Esophagus squamous epithelium (tissue), 5 donors: ENCODE measurements around the gene GMFB. TPM values are rescaled to one million over a fixed set of nuclear protein-coding genes. Genes with fewer than 3 reads are reported as not detected.

Experiments used
- DNase-seq: peaks from one replicate; lab custom pipeline; 2025; lab: John Stamatoyannopoulos, UW
- H3K27ac ChIP-seq, 4 donors: fragments of 200-600 bp; sonication (generic); one replicate each; pipeline ENCODE4 v1.5.1; 2016 to 2019; ENCODE audit warnings: mild to moderate bottlenecking in 1 of 4
- H3K27me3 ChIP-seq, 4 donors: fragments of 200-600 bp; sonication (generic); 1 replicate in 3 of 4; 2 replicates in 1 of 4; pipeline versions ENCODE4 v1.5.1 to v1.6.0; 2017 to 2021; ENCODE audit warnings: antibody characterized with exemption in 1 of 4
- H3K36me3 ChIP-seq, 3 donors: fragments of 200-600 bp; sonication (generic); one replicate each; pipeline ENCODE4 v1.5.1; 2016 to 2019
- H3K4me1 ChIP-seq, 3 donors: fragments of 200-600 bp; sonication (generic); one replicate each; pipeline ENCODE4 v1.5.1; 2017 to 2019
- H3K4me3 ChIP-seq, 4 donors: fragments of 200-600 bp; sonication (generic); 1 replicate in 3 of 4; 2 replicates in 1 of 4; pipeline ENCODE4 v1.5.1; 2016 to 2019; ENCODE audit warnings: mild to moderate bottlenecking in 2 of 4, moderate library complexity in 1 of 4
- H3K9me3 ChIP-seq, 3 donors: fragments of 200-600 bp; sonication (generic); one replicate each; pipeline ENCODE4 v1.5.1; 2016 to 2019
- POLR2A ChIP-seq, 4 donors: fragments of 450-650 bp; IDR thresholded peaks; one replicate each; pipeline ENCODE4 v1.6.1; 2017; ENCODE audit warnings: antibody characterized with exemption in 4 of 4, mild to moderate bottlenecking in 4 of 4, moderate library complexity in 3 of 4
- WGBS, 2 donors: methylation state at CpG; one replicate each; pipeline ENCODE4 v1.1.5; 2018; 5-methylcytosine and 5-hydroxymethylcytosine counted together
- intact Hi-C: fragments of 100-400 bp; cut with DNase I; formaldehyde crosslinking; loops from one replicate; pipeline ENCODE4 v1.15.0; 2022
- total RNA-seq, 4 donors: library from RNA; depleted of rRNA; stranded (reverse); fragments of >200 nt; gene quantifications; one replicate each; pipeline ENCODE4 v1.1.0, GENCODE V29; 2016
- TF ChIP-seq, protein P1 (sequence below), 6 experiments: fragments of 450-650 bp in 4 of 6; fragments of 200-600 bp in 2 of 6; sonication (generic) in 2 of 6; IDR thresholded peaks; one replicate each; pipeline ENCODE4 v1.5.1; 2016 to 2019; ENCODE audit warnings: antibody characterized with exemption in 6 of 6, mild to moderate bottlenecking in 4 of 6, moderate library complexity in 4 of 6
- donor health status: DM: yes; HTN: yes; CAD: no.

The GMFB gene
- total RNA-seq, 4 donors from 2014 or later = 10.2 to 69.8 (median 36.2) TPM

GRCh38 chr14:54533100-54533499 lies 44.3 kb upstream of the GMFB start:
- WGBS, 2 donors = 76 to 100% methylated on average over 1 of the region's 1 CpG
- intact Hi-C loops = no loop called here
- H3K36me3 ChIP-seq = peaks cover 0 to 32% (median 0%) of the 10 kb centered on the region in 3 donors

DNA sequence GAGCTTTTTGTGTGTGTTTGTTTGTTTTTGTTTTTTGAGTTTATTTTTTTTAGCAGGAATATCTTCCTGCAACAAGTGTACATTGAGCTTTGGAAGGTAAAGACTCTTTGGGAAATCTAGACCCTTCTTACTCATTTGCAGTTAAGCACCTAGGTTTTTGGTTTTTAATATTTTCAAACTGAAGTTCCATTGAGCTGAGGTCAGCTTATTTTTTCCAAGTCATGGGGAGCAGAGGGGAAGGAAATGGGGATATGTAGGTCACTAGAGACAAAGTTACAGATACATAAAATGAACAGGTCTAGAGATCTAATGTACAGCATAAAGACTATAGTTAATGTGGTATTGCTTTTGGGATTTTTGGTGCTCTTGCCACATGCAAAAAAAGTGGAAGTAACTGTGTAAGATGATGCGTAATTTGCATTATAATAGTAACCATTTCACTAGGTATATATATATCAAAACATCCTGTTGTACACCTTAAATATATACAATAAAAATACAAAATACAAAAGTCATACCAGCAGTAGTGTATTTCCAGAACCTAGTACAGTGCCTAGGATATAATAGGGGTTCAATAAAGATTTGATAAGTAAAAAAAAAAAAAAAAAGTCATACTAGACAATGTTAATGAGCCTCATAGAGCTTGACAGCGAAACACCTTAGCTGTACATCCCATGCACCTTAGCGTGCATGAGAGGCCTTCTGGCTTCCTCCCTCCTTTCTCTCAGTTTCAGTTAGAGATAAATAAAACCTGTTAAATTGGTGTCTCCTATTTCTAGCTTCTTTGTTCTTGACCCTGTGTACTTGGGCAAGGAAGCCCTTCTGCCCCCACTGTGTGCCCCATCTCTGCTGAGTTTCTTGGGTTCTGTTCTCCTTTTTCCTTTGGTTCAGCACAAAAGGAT lies 43.6 kb upstream of the GMFB start:
- TF ChIP-seq, protein P1, sequence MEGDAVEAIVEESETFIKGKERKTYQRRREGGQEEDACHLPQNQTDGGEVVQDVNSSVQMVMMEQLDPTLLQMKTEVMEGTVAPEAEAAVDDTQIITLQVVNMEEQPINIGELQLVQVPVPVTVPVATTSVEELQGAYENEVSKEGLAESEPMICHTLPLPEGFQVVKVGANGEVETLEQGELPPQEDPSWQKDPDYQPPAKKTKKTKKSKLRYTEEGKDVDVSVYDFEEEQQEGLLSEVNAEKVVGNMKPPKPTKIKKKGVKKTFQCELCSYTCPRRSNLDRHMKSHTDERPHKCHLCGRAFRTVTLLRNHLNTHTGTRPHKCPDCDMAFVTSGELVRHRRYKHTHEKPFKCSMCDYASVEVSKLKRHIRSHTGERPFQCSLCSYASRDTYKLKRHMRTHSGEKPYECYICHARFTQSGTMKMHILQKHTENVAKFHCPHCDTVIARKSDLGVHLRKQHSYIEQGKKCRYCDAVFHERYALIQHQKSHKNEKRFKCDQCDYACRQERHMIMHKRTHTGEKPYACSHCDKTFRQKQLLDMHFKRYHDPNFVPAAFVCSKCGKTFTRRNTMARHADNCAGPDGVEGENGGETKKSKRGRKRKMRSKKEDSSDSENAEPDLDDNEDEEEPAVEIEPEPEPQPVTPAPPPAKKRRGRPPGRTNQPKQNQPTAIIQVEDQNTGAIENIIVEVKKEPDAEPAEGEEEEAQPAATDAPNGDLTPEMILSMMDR (IDR thresholded peaks at IDR 0.05) = no peak
- TF ChIP-seq POLR2A (IDR thresholded peaks at IDR 0.05) = no peak
- 93% methylated on average over 3 of the region's 3 CpGs for WGBS, 2 donors
- Histone ChIP-seq H3K9me3 (no peaks in the 10 kb centered on the region), H3K4me1 (no peaks in the 10 kb centered on the region), H3K27ac (no peak overlapping the region), H3K36me3 (peaks cover 0 to 25% (median 0%) of the 10 kb centered on the region in 3 donors), H3K27me3 (no peaks in the 10 kb centered on the region), H3K4me3 (no peak overlapping the region)
- no peak for DNase-seq
- intact Hi-C loops = no loop called here

More at GRCh38 chr14:54533100-54533499, 44.3 kb upstream of the GMFB start:
- Histone ChIP-seq H3K9me3 (no peaks in the 10 kb centered on the region), H3K27ac (no peak overlapping the region), H3K4me3 (no peak overlapping the region), H3K4me1 (no peaks in the 10 kb centered on the region), H3K27me3 (no peaks in the 10 kb centered on the region)
- TF ChIP-seq POLR2A (IDR thresholded peaks at IDR 0.05) = no peak
- TF ChIP-seq, protein P1 (IDR thresholded peaks at IDR 0.05) = no peak
- DNase-seq = no peak

- 23 to 26% methylated on average over 1 of the region's 1 CpG for WGBS, 2 donors
- intact Hi-C loops = no loop called here
- no peak for DNase-seq
- no peak for TF ChIP-seq POLR2A (IDR thresholded peaks at IDR 0.05)
- TF ChIP-seq, protein P1 (IDR thresholded peaks at IDR 0.05) = no peak
- H3K27me3 ChIP-seq = no peaks in the 10 kb centered on the region
- H3K4me1 ChIP-seq = no peaks in the 10 kb centered on the region
- no peak overlapping the region for H3K27ac ChIP-seq
- no peaks in the 10 kb centered on the region for H3K9me3 ChIP-seq
- H3K36me3 ChIP-seq = peaks cover 0 to 45% (median 6%) of the 10 kb centered on the region in 3 donors
- H3K4me3 ChIP-seq = no peak overlapping the region
Observed at GRCh38 chr14:54529811-54530210, 41.0 kb upstream of the GMFB start.

DNA sequence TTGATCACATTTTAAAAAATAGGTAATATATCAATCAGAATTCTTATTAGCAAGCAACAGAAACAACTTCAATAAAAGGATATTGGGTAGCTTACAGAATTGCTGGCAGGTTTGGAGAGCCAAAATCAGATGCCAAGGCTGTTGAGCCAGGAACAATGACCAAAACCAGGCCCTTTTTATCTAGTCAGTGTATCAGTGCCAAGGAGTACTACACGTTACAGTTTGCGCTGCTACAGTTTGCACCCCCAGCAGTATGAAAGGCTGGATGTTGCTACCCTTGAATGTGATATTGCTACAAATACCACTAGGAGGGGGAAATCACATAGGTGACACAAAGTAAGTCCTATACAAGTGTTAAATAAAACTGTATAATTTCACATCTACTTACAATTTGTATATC lies 40.2 kb upstream of the GMFB start:
- DNase-seq = no peak
- Histone ChIP-seq H3K27me3 (no peaks in the 10 kb centered on the region), H3K4me3 (no peak overlapping the region), H3K9me3 (no peaks in the 10 kb centered on the region), H3K4me1 (no peaks in the 10 kb centered on the region), H3K36me3 (peaks cover 0 to 47% (median 10%) of the 10 kb centered on the region in 3 donors), H3K27ac (no peak overlapping the region)
- WGBS, 2 donors = 75 to 83% methylated on average over 2 of the region's 2 CpGs
- intact Hi-C loops = no loop called here
- TF ChIP-seq POLR2A (IDR thresholded peaks at IDR 0.05) = no peak
- TF ChIP-seq, protein P1 (IDR thresholded peaks at IDR 0.05) = no peak

- 87 to 88% methylated on average over 4 of the region's 4 CpGs for WGBS, 2 donors
- H3K4me3 ChIP-seq = no peak overlapping the region
- no peaks in the 10 kb centered on the region for H3K4me1 ChIP-seq
- H3K9me3 ChIP-seq = no peaks in the 10 kb centered on the region
- peaks cover 0 to 52% (median 10%) of the 10 kb centered on the region in 3 donors for H3K36me3 ChIP-seq
- DNase-seq = no peak
- H3K27ac ChIP-seq = no peak overlapping the region
- H3K27me3 ChIP-seq = no peaks in the 10 kb centered on the region
- intact Hi-C loops = no loop called here
- TF ChIP-seq, protein P1 (IDR thresholded peaks at IDR 0.05) = no peak
- TF ChIP-seq POLR2A (IDR thresholded peaks at IDR 0.05) = no peak
Observed at GRCh38 chr14:54524410-54524809, 35.6 kb upstream of the GMFB start.
